ENCODE measurements around the gene MAPK6. TPM values are rescaled to one million over a fixed set of nuclear protein-coding genes. Genes with fewer than 3 reads are reported as not detected.
"Not testable (repeated sequence)": the region's sequence is repeated elsewhere in the genome, so short reads cannot be mapped to it uniquely, and the experiment has no call there.

MAPK6 gene
- polyA plus RNA-seq, 1 experiment, result 74.3 TPM

DNA sequence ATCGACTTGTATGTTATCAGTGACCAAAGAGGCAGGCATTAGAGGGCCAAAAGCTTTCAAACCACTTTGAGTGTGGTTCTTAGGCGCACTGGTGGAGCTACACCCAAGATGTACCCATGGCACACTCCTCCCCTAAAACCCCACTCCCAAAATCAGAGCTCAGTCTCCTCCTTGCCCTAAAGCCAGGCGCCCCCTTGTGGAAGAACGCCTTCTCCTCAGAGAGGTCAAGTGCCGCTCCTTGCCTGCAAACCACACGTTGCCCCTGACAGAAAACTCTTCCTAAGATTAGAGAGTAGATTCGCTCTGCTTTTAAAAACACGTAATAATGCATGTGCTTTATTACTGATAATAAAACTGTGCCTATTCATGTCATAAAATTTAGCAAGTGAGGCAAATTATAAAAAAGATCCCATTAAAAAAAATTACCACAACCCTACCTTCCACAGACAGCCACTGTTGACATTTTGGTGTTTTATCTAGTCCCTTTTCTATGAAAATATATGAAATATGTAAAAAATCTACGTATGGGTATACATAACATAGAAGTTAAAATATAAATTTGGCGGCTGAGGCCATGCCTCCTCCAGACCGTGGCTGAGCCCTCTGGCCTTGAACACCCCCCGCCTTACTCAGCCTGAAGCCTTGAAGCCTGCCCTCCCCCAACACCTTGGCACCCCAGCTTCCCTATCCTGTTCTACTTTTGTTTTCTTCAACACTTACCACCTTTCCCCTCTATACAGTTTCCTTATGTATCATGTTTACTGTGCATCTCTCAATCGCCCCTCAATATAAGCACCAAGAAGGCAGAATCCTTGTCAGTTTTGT is 60.1 kb downstream of the MAPK6 start:
- H3K27me3 ChIP-seq (ENCODE audit: control insufficient read depth, insufficient read depth, low read length), result no peaks in the 10 kb centered on the region
- no peak overlapping the region for H3K27ac ChIP-seq (ENCODE audit: low read depth, low read length)
- DNase-seq (ENCODE audit: low read depth, low spot score), result no peak
- ChIA-PET CTCF (interaction anchor here (0.6 to 4.3 kb wide), 28 partner anchors 10 to 190 kb away, joined by 3 to 50 read pairs (median 5); partner anchors contain the start of gene BCL2L10), POLR2A (interaction anchor here (0.9 kb wide), 1 partner anchor 108 kb away, joined by 5 read pairs; the partner anchor contains the start of gene LEO1)
- no peaks in the 10 kb centered on the region for H3K9me3 ChIP-seq (ENCODE audit: control insufficient read depth, insufficient read depth, low read length)
- H3K4me3 ChIP-seq (ENCODE audit: low read depth, low read length), result no peak overlapping the region
- TF ChIP-seq, protein P1, sequence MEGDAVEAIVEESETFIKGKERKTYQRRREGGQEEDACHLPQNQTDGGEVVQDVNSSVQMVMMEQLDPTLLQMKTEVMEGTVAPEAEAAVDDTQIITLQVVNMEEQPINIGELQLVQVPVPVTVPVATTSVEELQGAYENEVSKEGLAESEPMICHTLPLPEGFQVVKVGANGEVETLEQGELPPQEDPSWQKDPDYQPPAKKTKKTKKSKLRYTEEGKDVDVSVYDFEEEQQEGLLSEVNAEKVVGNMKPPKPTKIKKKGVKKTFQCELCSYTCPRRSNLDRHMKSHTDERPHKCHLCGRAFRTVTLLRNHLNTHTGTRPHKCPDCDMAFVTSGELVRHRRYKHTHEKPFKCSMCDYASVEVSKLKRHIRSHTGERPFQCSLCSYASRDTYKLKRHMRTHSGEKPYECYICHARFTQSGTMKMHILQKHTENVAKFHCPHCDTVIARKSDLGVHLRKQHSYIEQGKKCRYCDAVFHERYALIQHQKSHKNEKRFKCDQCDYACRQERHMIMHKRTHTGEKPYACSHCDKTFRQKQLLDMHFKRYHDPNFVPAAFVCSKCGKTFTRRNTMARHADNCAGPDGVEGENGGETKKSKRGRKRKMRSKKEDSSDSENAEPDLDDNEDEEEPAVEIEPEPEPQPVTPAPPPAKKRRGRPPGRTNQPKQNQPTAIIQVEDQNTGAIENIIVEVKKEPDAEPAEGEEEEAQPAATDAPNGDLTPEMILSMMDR (IDR thresholded peaks at IDR 0.05; ENCODE audit: low read depth, low read length), result peak; percentile 79

DNA sequence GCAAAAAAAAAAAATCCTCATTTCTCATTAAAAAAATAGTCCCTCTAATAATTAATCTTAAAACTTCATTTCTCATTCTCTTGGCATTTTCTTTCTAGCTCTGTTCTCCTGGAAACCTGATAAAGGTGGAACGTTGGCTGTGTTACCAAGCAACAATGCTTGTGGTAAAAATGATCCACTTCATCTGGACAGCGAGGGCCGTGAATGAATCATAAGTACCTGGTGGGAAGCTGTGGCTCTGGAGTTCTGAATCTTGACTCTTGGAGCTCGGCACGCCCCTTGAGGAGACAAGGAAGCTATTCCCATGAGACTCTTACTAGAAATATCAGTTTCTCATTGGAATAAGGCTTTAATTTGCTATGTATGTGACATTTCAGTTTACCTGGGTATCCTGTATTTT is 61.0 kb downstream of the MAPK6 start:
- H3K27me3 ChIP-seq (ENCODE audit: control insufficient read depth, insufficient read depth, low read length), result no peaks in the 10 kb centered on the region
- DNase-seq (ENCODE audit: low read depth, low spot score), result no peak
- ChIA-PET CTCF (interaction anchor here (0.7 to 4.3 kb wide), 9 partner anchors 11 to 128 kb away, joined by 3 to 50 read pairs (median 6); no protein-coding TSS in a partner anchor), POLR2A (interaction anchor here (0.6 kb wide), 1 partner anchor 9 kb away, joined by 4 read pairs; no protein-coding TSS in a partner anchor)
- H3K4me3 ChIP-seq (ENCODE audit: low read depth, low read length), result no peak overlapping the region
- no peak overlapping the region for H3K27ac ChIP-seq (ENCODE audit: low read depth, low read length)
- H3K9me3 ChIP-seq (ENCODE audit: control insufficient read depth, insufficient read depth, low read length), result no peaks in the 10 kb centered on the region
- TF ChIP-seq, protein P1 (IDR thresholded peaks at IDR 0.05; ENCODE audit: low read depth, low read length), result no peak

DNA sequence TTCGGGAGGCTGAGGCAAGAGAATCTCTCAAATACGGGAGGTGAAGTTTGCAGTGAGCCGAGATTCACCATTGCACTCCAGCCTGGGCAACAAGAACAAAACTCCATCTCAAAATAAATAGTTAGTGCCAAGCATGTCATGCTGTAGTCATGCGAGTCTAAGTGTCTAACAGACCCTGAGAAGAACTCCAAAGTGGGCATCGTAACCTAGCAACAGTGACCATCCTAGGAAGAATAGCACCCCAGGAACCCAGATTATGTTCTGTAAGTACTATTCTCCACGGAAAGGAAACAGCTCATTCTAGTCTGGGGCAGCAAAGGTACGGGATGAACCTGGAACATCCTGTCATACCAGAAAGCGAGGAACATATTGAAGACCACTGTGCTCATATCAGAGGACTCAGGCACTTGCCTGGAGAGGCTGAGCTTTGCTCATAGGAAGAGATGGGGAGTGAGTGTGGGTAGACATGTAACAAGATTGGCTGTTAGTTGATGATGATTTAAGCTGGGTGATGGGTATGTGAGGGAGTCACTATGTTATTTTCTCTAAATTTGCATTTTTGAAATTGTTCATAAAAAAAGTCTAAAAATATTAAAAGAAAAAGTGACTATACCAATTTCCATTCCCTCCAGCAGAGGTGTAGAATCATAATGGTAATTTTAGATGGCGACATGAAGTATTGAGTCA is 61.8 kb downstream of the MAPK6 start:
- Histone ChIP-seq H3K4me3 (ENCODE audit: low read depth, low read length) (no peak overlapping the region), H3K9me3 (ENCODE audit: control insufficient read depth, insufficient read depth, low read length) (no peaks in the 10 kb centered on the region), H3K27me3 (ENCODE audit: control insufficient read depth, insufficient read depth, low read length) (no peaks in the 10 kb centered on the region), H3K27ac (ENCODE audit: low read depth, low read length) (no peak overlapping the region)
- ChIA-PET POLR2A (no interaction called here), CTCF (interaction anchor here (0.6 to 4.3 kb wide), 6 partner anchors 10 to 128 kb away, joined by 3 to 50 read pairs (median 6); no protein-coding TSS in a partner anchor)
- TF ChIP-seq, protein P1 (IDR thresholded peaks at IDR 0.05; ENCODE audit: low read depth, low read length), result no peak
- DNase-seq (ENCODE audit: low read depth, low spot score), result no peak

DNA sequence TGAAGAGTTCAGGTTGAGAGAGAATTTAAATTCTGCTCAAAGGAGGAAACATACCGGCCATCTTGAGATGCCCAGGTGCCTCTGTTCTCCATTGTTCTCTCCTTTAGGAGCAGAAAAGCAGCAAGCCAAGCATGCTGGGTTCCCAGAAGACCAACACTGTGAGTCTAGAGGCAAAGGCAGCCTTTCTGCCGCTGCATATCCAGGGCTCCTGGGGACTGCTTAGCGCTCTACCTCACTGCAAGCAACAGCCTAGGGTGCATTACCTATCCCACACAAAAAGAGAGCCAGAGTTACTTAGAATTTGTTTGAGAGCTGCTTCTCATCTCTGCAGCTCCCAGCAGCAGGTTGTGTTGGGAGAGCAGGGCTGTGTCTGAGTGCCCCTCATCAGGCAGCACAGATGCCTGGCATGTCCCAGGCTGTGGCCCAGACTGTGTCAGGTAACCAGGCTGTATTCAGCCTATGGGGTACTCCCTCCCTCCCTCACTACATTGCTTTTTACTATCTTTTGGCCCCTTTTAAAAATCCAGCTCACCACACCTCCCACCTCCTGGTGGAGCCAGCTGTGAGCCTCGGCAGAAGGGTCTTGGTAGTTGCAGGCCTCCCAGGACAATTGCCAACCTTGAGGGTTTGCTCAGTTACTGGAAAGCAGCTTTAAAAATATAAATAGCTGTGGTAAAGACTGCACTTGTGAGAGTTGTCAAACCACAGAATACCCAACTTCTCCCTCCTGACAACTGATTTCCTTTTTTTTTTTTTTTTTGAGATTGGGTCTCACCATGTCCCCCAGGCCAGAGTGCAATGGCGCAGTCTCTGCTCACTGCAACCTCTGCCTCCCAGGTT is 63.4 kb downstream of the MAPK6 start:
- TF ChIP-seq, protein P1 (IDR thresholded peaks at IDR 0.05; ENCODE audit: low read depth, low read length), result no peak
- no peaks in the 10 kb centered on the region; the same call in 1 of the 2 replicates for H3K9me3 ChIP-seq (ENCODE audit: control insufficient read depth, insufficient read depth, low read length)
- no peaks in the 10 kb centered on the region for H3K27me3 ChIP-seq (ENCODE audit: control insufficient read depth, insufficient read depth, low read length)
- ChIA-PET CTCF (interaction anchor here (1.1 to 2.2 kb wide), 4 partner anchors 10 to 126 kb away, joined by 3 to 6 read pairs (median 6); no protein-coding TSS in a partner anchor), POLR2A (interaction anchor here (0.6 to 0.9 kb wide), 2 partner anchors 14 to 33 kb away, joined by 3 to 7 read pairs; no protein-coding TSS in a partner anchor)
- H3K4me3 ChIP-seq (ENCODE audit: low read depth, low read length), result no peak overlapping the region
- peak; percentile 29 for DNase-seq (ENCODE audit: low read depth, low spot score)
- H3K27ac ChIP-seq (ENCODE audit: low read depth, low read length), result no peak overlapping the region

DNA sequence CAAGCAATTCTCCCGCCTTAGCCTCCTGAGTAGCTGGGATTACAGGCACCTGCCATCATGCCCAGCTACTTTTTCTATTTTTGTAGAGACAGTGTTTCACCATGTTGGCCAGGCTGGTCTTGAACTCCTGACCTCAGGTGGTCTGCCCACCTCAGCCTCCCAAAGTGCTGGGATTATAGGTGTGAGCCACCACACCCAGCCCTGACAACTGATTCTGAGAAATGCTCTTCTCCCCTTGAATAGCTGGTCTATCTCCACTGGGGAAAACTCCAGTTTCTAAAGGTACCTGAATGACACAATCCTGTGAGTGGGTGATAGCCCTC is 64.0 kb downstream of the MAPK6 start:
- H3K27me3 ChIP-seq (ENCODE audit: control insufficient read depth, insufficient read depth, low read length); H3K4me3 ChIP-seq (ENCODE audit: low read depth, low read length); DNase-seq (ENCODE audit: low read depth, low spot score); H3K9me3 ChIP-seq (ENCODE audit: control insufficient read depth, insufficient read depth, low read length); H3K27ac ChIP-seq (ENCODE audit: low read depth, low read length): not testable (repeated sequence)
- ChIA-PET POLR2A (interaction anchor here (0.5 to 0.9 kb wide), 2 partner anchors 32 to 65 kb away, joined by 3 to 7 read pairs; no protein-coding TSS in a partner anchor), CTCF (interaction anchor here (1.1 to 2.2 kb wide), 4 partner anchors 10 to 125 kb away, joined by 3 to 6 read pairs (median 6); no protein-coding TSS in a partner anchor)

All from AG04450 (cell line).